ENCODE measurements around the gene RPP25.

- TF ChIP-seq POLR2A (IDR thresholded peaks at IDR 0.05) (no peak), CTCF (IDR thresholded peaks at IDR 0.05) (no peak)
These were observed 49.3 kb downstream of the RPP25 start for GRCh38 chr15:74907163-74907870.

All from Peyer's patch (tissue), 4 donors.